Loucy (cell line): ENCODE results near the gene MAPRE2.

Experiments used
- H2AFZ ChIP-seq: fragments of 200-600 bp; sonication (generic); 2 replicates; pipeline ENCODE4 v1.6.0; 2016; ENCODE audit warnings: antibody characterized with exemption, mild to moderate bottlenecking, low read length, moderate library complexity
- H3F3A ChIP-seq: fragments of 200-600 bp; 2 replicates; pipeline ENCODE4 v1.6.0; 2016; ENCODE audit warnings: antibody characterized with exemption, low read depth, mild to moderate bottlenecking
- H3K27me3 ChIP-seq: fragments of 200-600 bp; sonication (generic); 2 replicates; pipeline ENCODE4 v1.6.1; 2014; ENCODE audit warnings: low read length, mild to moderate bottlenecking; ENCODE audit not compliant: insufficient read depth, poor library complexity, severe bottlenecking
- H3K36me3 ChIP-seq: fragments of 200-600 bp; sonication (generic); 2 replicates; pipeline ENCODE4 v1.6.1; 2016; ENCODE audit warnings: low read length; ENCODE audit not compliant: insufficient read depth
- H3K4me1 ChIP-seq: fragments of 200-600 bp; sonication (generic); 2 replicates; pipeline ENCODE4 v1.5.1; 2014; ENCODE audit warnings: low read length, mild to moderate bottlenecking; ENCODE audit not compliant: insufficient read depth, poor library complexity, severe bottlenecking
- H3K4me2 ChIP-seq: fragments of 200-600 bp; sonication (generic); 2 replicates; pipeline ENCODE4 v1.6.0; 2014; ENCODE audit warnings: antibody characterized with exemption, low read length, low read depth, mild to moderate bottlenecking; ENCODE audit not compliant: poor library complexity, severe bottlenecking
- H3K4me3 ChIP-seq: fragments of 200-600 bp; sonication (generic); 2 replicates; pipeline ENCODE4 v1.5.1; 2014; ENCODE audit warnings: low read length, mild to moderate bottlenecking, mixed read lengths; ENCODE audit not compliant: poor library complexity, severe bottlenecking
- H3K79me2 ChIP-seq: fragments of 200-600 bp; sonication (generic); 2 replicates; pipeline ENCODE4 v1.6.1; 2014; ENCODE audit warnings: low read length; ENCODE audit not compliant: insufficient read depth
- H3K9ac ChIP-seq: fragments of 200-600 bp; sonication (generic); 2 replicates; pipeline ENCODE4 v1.6.0; 2014; ENCODE audit warnings: mild to moderate bottlenecking, low read depth, low read length, moderate library complexity; ENCODE audit not compliant: poor library complexity, severe bottlenecking
- H3K9me2 ChIP-seq: fragments of 200-600 bp; sonication (generic); replicated peaks from 2 replicates; pipeline ENCODE4 v1.6.1; 2016; ENCODE audit warnings: low read depth, low read length, mixed read lengths
- H3K9me3 ChIP-seq: fragments of 200-600 bp; sonication (generic); 2 replicates; pipeline ENCODE4 v1.6.1; 2014; ENCODE audit warnings: mild to moderate bottlenecking, antibody characterized with exemption, low read length, low read depth; ENCODE audit not compliant: insufficient read depth
- H4K20me1 ChIP-seq: fragments of 200-600 bp; sonication (generic); 2 replicates; pipeline ENCODE4 v1.6.0; 2014; ENCODE audit warnings: antibody characterized with exemption, low read length, mild to moderate bottlenecking; ENCODE audit not compliant: insufficient read depth, poor library complexity, severe bottlenecking
- EZH2phosphoT487 ChIP-seq: fragments of 200-600 bp; IDR thresholded peaks from 2 replicates; pipeline ENCODE4 v1.6.1; 2018; ENCODE audit warnings: antibody characterized with exemption, mild to moderate bottlenecking, moderate library complexity, borderline replicate concordance
- TF ChIP-seq, protein P1 (sequence below): fragments of 200-600 bp; sonication (generic); conservative IDR thresholded peaks from 2 replicates; pipeline ENCODE4 v1.5.1; 2014; ENCODE audit warnings: mild to moderate bottlenecking, antibody characterized with exemption, low read length

The MAPRE2 gene

DNA sequence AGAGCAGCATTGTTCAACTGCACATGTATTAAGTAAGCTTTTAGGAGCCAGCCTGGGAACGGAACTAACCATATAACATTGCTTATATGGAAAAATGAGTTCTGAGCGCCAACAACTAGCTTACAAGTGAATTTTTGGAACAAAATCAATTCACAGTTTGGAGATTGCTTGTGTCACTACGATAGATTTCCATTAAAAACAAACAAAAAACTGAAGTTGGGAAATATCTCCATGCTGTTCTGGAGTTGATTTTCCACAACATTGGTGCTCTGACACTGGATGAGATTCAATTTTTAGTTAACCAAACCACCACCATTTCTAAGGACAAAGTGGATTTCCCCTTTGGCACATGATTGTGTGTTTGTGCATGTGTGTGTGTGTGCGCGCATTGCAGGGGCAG, 142.7 kb downstream of the MAPRE2 start:
- H3F3A ChIP-seq = no peaks in the 10 kb centered on the region
- no peak overlapping the region for H3K4me2 ChIP-seq
- no peaks in the 10 kb centered on the region for H3K79me2 ChIP-seq
- no peak overlapping the region for H2AFZ ChIP-seq
- H3K9ac ChIP-seq = no peak overlapping the region
- H3K27me3 ChIP-seq = no peaks in the 10 kb centered on the region
- H3K9me3 ChIP-seq = no peaks in the 10 kb centered on the region
- no peaks in the 10 kb centered on the region for H3K36me3 ChIP-seq
- no peak for TF ChIP-seq EZH2phosphoT487
- TF ChIP-seq, protein P1, sequence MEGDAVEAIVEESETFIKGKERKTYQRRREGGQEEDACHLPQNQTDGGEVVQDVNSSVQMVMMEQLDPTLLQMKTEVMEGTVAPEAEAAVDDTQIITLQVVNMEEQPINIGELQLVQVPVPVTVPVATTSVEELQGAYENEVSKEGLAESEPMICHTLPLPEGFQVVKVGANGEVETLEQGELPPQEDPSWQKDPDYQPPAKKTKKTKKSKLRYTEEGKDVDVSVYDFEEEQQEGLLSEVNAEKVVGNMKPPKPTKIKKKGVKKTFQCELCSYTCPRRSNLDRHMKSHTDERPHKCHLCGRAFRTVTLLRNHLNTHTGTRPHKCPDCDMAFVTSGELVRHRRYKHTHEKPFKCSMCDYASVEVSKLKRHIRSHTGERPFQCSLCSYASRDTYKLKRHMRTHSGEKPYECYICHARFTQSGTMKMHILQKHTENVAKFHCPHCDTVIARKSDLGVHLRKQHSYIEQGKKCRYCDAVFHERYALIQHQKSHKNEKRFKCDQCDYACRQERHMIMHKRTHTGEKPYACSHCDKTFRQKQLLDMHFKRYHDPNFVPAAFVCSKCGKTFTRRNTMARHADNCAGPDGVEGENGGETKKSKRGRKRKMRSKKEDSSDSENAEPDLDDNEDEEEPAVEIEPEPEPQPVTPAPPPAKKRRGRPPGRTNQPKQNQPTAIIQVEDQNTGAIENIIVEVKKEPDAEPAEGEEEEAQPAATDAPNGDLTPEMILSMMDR = no peak
- H3K4me3 ChIP-seq = no peak overlapping the region
- no peaks in the 10 kb centered on the region for H3K9me2 ChIP-seq
- H3K4me1 ChIP-seq = no peaks in the 10 kb centered on the region
- no peaks in the 10 kb centered on the region for H4K20me1 ChIP-seq

DNA sequence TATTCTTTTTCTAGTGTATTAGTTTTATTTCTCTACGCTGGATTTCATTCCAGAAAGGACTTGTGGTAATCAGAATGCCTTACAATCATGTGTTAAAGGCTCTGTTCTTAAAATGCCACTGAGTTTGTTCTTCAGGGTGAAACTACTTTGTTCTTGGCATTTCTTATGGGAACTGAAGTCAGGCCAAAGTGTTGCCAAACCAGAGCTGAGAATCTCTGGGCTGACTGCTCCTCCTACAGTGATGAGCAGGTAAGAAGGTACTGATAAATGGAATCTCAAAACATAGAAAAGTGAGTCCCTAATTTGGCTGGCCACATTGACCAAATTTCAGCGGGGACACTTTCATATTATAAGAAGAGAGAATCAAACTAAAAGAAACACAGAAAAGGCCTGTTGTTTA, 144.6 kb downstream of the MAPRE2 start:
- Histone ChIP-seq H3K9ac (no peak overlapping the region), H3K4me1 (no peaks in the 10 kb centered on the region), H3K4me2 (no peak overlapping the region), H3K4me3 (no peak overlapping the region), H3K36me3 (no peaks in the 10 kb centered on the region), H3K9me3 (no peaks in the 10 kb centered on the region), H2AFZ (no peak overlapping the region), H4K20me1 (no peaks in the 10 kb centered on the region), H3K79me2 (no peaks in the 10 kb centered on the region), H3F3A (no peaks in the 10 kb centered on the region), H3K9me2 (no peaks in the 10 kb centered on the region), H3K27me3 (no peaks in the 10 kb centered on the region)
- TF ChIP-seq EZH2phosphoT487 = no peak
- TF ChIP-seq, protein P1 = no peak

DNA sequence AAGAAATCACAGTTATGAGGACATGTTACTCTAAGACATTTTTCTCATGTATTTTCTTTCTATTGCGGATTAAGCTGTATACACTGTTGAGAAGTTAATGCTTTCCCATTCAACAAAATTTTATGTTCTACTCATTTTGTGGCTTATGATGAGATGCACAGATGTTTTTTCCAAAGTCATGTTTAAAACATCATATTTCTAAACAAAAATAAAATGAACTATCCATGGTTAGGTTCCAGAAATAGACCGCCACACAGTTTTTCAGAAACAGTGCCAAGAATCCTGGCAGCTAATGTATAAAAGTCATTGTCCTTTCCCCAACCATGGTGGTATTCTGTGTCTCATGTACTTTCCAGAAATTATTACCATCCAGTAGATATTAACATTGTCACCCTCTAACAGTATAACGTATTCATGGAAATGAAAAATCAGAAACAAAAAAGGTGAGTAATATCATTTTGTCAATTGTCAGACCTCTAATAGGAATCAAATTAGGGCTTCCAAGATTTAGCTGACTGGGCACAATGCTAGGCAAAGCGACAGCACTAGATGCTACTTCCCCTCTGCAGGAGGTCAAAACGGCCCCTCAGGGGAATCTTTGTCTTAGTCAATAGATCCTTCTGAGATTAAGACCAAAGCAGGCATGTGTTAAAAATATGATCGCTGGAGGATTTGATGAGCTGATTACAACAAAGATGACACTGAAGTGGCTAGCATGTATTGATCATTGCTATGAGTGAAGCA, 145.2 kb downstream of the MAPRE2 start:
- H3K4me1 ChIP-seq = no peaks in the 10 kb centered on the region
- H3F3A ChIP-seq = no peaks in the 10 kb centered on the region
- TF ChIP-seq, protein P1 = no peak
- no peak for TF ChIP-seq EZH2phosphoT487
- no peak overlapping the region for H3K4me2 ChIP-seq
- H3K9me3 ChIP-seq = no peaks in the 10 kb centered on the region
- H3K79me2 ChIP-seq = no peaks in the 10 kb centered on the region
- H3K27me3 ChIP-seq = no peaks in the 10 kb centered on the region
- H3K9me2 ChIP-seq = no peaks in the 10 kb centered on the region
- no peaks in the 10 kb centered on the region for H4K20me1 ChIP-seq
- no peak overlapping the region for H2AFZ ChIP-seq
- no peak overlapping the region for H3K4me3 ChIP-seq
- no peak overlapping the region for H3K9ac ChIP-seq
- no peaks in the 10 kb centered on the region for H3K36me3 ChIP-seq
